Epithelial cell of prostate (primary cell): Measurements from ENCODE around the gene AFM.
"Not testable (repeated sequence)": the region's sequence is repeated elsewhere in the genome, so short reads cannot be mapped to it uniquely, and the experiment has no call there.

Experiments
- DNase-seq: peaks from one replicate; pipeline ENCODE4 v3.0.0-alpha.2; 2011; ENCODE audit warnings: low read depth, low spot score
- H3K27ac ChIP-seq: fragments of 450-650 bp; 2 replicates; pipeline ENCODE4 v1.5.1; 2017; ENCODE audit warnings: mild to moderate bottlenecking

The AFM gene

GRCh38 chr4:73499996-73500765 is 18.6 kb downstream of the AFM start:
- H3K27ac ChIP-seq: no peak overlapping the region
- no peak for DNase-seq

- H3K27ac ChIP-seq: no peak overlapping the region
These were observed 20.2 kb downstream of the AFM start for GRCh38 chr4:73501664-73502265.

GRCh38 chr4:73505567-73505966 is 24.0 kb downstream of the AFM start:
- no peak overlapping the region for H3K27ac ChIP-seq
- no peak for DNase-seq

More at GRCh38 chr4:73501664-73502265, 20.2 kb downstream of the AFM start:
- DNase-seq: no peak

- no peak for DNase-seq
- H3K27ac ChIP-seq: no peak overlapping the region
These were observed 26.0 kb downstream of the AFM start for GRCh38 chr4:73507541-73507940.

GRCh38 chr4:73508651-73509050 is 27.1 kb downstream of the AFM start:
- no peak overlapping the region for H3K27ac ChIP-seq

GRCh38 chr4:73518340-73518739 is 36.8 kb downstream of the AFM start:
- no peak overlapping the region for H3K27ac ChIP-seq
- DNase-seq: no peak

More at GRCh38 chr4:73508651-73509050, 27.1 kb downstream of the AFM start:
- DNase-seq: no peak

GRCh38 chr4:73520821-73521220 is 39.3 kb downstream of the AFM start:
- no peak overlapping the region for H3K27ac ChIP-seq
- no peak for DNase-seq

- H3K27ac ChIP-seq: no peak overlapping the region
- DNase-seq: no peak
These were observed 41.6 kb downstream of the AFM start for GRCh38 chr4:73523126-73523525.

GRCh38 chr4:73525611-73526010 is 44.1 kb downstream of the AFM start:
- no peak for DNase-seq
- H3K27ac ChIP-seq: no peak overlapping the region

- no peak overlapping the region for H3K27ac ChIP-seq
- no peak for DNase-seq
These were observed 45.7 kb downstream of the AFM start for GRCh38 chr4:73527196-73527595.

GRCh38 chr4:73528171-73528570 is 46.6 kb downstream of the AFM start:
- H3K27ac ChIP-seq: no peak overlapping the region
- peak; percentile 74 for DNase-seq

GRCh38 chr4:73533515-73534422 is 52.2 kb downstream of the AFM start:
- DNase-seq: no peak
- H3K27ac ChIP-seq: no peak overlapping the region

- no peak overlapping the region for H3K27ac ChIP-seq
- DNase-seq: no peak
These were observed 56.6 kb downstream of the AFM start for GRCh38 chr4:73538162-73538561.

- DNase-seq: no peak
These were observed 57.8 kb downstream of the AFM start for GRCh38 chr4:73539386-73539785.

GRCh38 chr4:73540826-73541225 is 59.3 kb downstream of the AFM start:
- H3K27ac ChIP-seq: no peak overlapping the region
- DNase-seq: no peak

More at GRCh38 chr4:73539386-73539785, 57.8 kb downstream of the AFM start:
- H3K27ac ChIP-seq: no peak overlapping the region

GRCh38 chr4:73541251-73541650 is 59.7 kb downstream of the AFM start:
- DNase-seq: no peak
- H3K27ac ChIP-seq: no peak overlapping the region

GRCh38 chr4:73544620-73545019 is 63.1 kb downstream of the AFM start:
- no peak for DNase-seq
- no peak overlapping the region for H3K27ac ChIP-seq

- H3K27ac ChIP-seq, DNase-seq: not testable (repeated sequence)
These were observed 69.3 kb downstream of the AFM start for GRCh38 chr4:73550865-73551264.
